SW 1271 (cell line): ENCODE results near the gene GAPVD1.
"Not testable (repeated sequence)": the region's sequence is repeated elsewhere in the genome, so short reads cannot be mapped to it uniquely, and the experiment has no call there.

Source experiments
- DNase-seq, 2 experiments: peaks; one replicate each; lab custom pipeline; 2025; lab: John Stamatoyannopoulos, UW

GAPVD1 gene

GRCh38 chr9:125316359-125316758, 54.7 kb downstream of the GAPVD1 start:
- DNase-seq: not testable (repeated sequence)

GRCh38 chr9:125317704-125318103, 56.1 kb downstream of the GAPVD1 start:
- no peak for DNase-seq

- DNase-seq: no peak
Observed at GRCh38 chr9:125321496-125321895, 59.9 kb downstream of the GAPVD1 start.

GRCh38 chr9:125323615-125324014, 62.0 kb downstream of the GAPVD1 start:
- DNase-seq: no peak

GRCh38 chr9:125325826-125326225, 64.2 kb downstream of the GAPVD1 start:
- peak in 1 of 2 experiments; percentile 33 for DNase-seq

GRCh38 chr9:125329978-125330377, 68.4 kb downstream of the GAPVD1 start:
- DNase-seq: no peak

- DNase-seq: no peak
Observed at GRCh38 chr9:125330587-125330986, 69.0 kb downstream of the GAPVD1 start.

GRCh38 chr9:125332527-125332926, 70.9 kb downstream of the GAPVD1 start:
- DNase-seq: no peak

- DNase-seq: no peak
Observed at GRCh38 chr9:125337236-125337635, 75.6 kb downstream of the GAPVD1 start.

GRCh38 chr9:125338929-125339328, 77.3 kb downstream of the GAPVD1 start:
- DNase-seq: no peak

GRCh38 chr9:125341566-125341965, 79.9 kb downstream of the GAPVD1 start:
- no peak for DNase-seq

GRCh38 chr9:125343518-125344275, 82.1 kb downstream of the GAPVD1 start:
- no peak for DNase-seq

- DNase-seq: no peak
Observed at GRCh38 chr9:125346080-125346732, 84.6 kb downstream of the GAPVD1 start.

- DNase-seq: no peak
Observed at GRCh38 chr9:125355601-125356000, 94.0 kb downstream of the GAPVD1 start.

GRCh38 chr9:125356032-125356431, 94.4 kb downstream of the GAPVD1 start:
- no peak for DNase-seq

GRCh38 chr9:125359011-125359410, 97.4 kb downstream of the GAPVD1 start:
- no peak for DNase-seq

GRCh38 chr9:125360601-125361000, 99.0 kb downstream of the GAPVD1 start:
- DNase-seq: no peak

GRCh38 chr9:125361837-125362531, 100.4 kb downstream of the GAPVD1 start:
- no peak for DNase-seq

- no peak for DNase-seq
Observed at GRCh38 chr9:125366676-125367075, 105.0 kb downstream of the GAPVD1 start.

- no peak for DNase-seq
Observed at GRCh38 chr9:125370786-125371185, 109.2 kb downstream of the GAPVD1 start.

- DNase-seq: no peak
Observed at GRCh38 chr9:125372441-125373226, 111.0 kb downstream of the GAPVD1 start.
